Measurements from ENCODE around the gene CRYGB.

- TF ChIP-seq EP300 (IDR thresholded peaks at IDR 0.05; ENCODE audit: borderline replicate concordance) (no peak), CREB1 (IDR thresholded peaks at IDR 0.05; ENCODE audit: low read depth) (no peak), TAF1 (IDR thresholded peaks at IDR 0.05; ENCODE audit: low read depth) (no peak), RAD21 (IDR thresholded peaks at IDR 0.05; ENCODE audit: low read depth) (no peak)
Measured at GRCh38 chr2:208192611-208193236, 46.8 kb upstream of the CRYGB start.

Data from Ishikawa (cell line).